Loucy (cell line): ENCODE data around the gene ABLIM1.

Experiments
- H2AFZ ChIP-seq: fragments of 200-600 bp; sonication (generic); 2 replicates; pipeline ENCODE4 v1.6.0; 2016; ENCODE audit warnings: antibody characterized with exemption, mild to moderate bottlenecking, low read length, moderate library complexity
- H3F3A ChIP-seq: fragments of 200-600 bp; 2 replicates; pipeline ENCODE4 v1.6.0; 2016; ENCODE audit warnings: antibody characterized with exemption, low read depth, mild to moderate bottlenecking
- H3K27me3 ChIP-seq: fragments of 200-600 bp; sonication (generic); 2 replicates; pipeline ENCODE4 v1.6.1; 2014; ENCODE audit warnings: low read length, mild to moderate bottlenecking; ENCODE audit not compliant: insufficient read depth, poor library complexity, severe bottlenecking
- H3K36me3 ChIP-seq: fragments of 200-600 bp; sonication (generic); 2 replicates; pipeline ENCODE4 v1.6.1; 2016; ENCODE audit warnings: low read length; ENCODE audit not compliant: insufficient read depth
- H3K4me1 ChIP-seq: fragments of 200-600 bp; sonication (generic); 2 replicates; pipeline ENCODE4 v1.5.1; 2014; ENCODE audit warnings: low read length, mild to moderate bottlenecking; ENCODE audit not compliant: insufficient read depth, poor library complexity, severe bottlenecking
- H3K4me2 ChIP-seq: fragments of 200-600 bp; sonication (generic); 2 replicates; pipeline ENCODE4 v1.6.0; 2014; ENCODE audit warnings: antibody characterized with exemption, low read length, low read depth, mild to moderate bottlenecking; ENCODE audit not compliant: poor library complexity, severe bottlenecking
- H3K4me3 ChIP-seq: fragments of 200-600 bp; sonication (generic); 2 replicates; pipeline ENCODE4 v1.5.1; 2014; ENCODE audit warnings: low read length, mild to moderate bottlenecking, mixed read lengths; ENCODE audit not compliant: poor library complexity, severe bottlenecking
- H3K79me2 ChIP-seq: fragments of 200-600 bp; sonication (generic); 2 replicates; pipeline ENCODE4 v1.6.1; 2014; ENCODE audit warnings: low read length; ENCODE audit not compliant: insufficient read depth
- H3K9ac ChIP-seq: fragments of 200-600 bp; sonication (generic); 2 replicates; pipeline ENCODE4 v1.6.0; 2014; ENCODE audit warnings: mild to moderate bottlenecking, low read depth, low read length, moderate library complexity; ENCODE audit not compliant: poor library complexity, severe bottlenecking
- H3K9me2 ChIP-seq: fragments of 200-600 bp; sonication (generic); replicated peaks from 2 replicates; pipeline ENCODE4 v1.6.1; 2016; ENCODE audit warnings: low read depth, low read length, mixed read lengths
- H3K9me3 ChIP-seq: fragments of 200-600 bp; sonication (generic); 2 replicates; pipeline ENCODE4 v1.6.1; 2014; ENCODE audit warnings: mild to moderate bottlenecking, antibody characterized with exemption, low read length, low read depth; ENCODE audit not compliant: insufficient read depth
- H4K20me1 ChIP-seq: fragments of 200-600 bp; sonication (generic); 2 replicates; pipeline ENCODE4 v1.6.0; 2014; ENCODE audit warnings: antibody characterized with exemption, low read length, mild to moderate bottlenecking; ENCODE audit not compliant: insufficient read depth, poor library complexity, severe bottlenecking
- CTCF ChIP-seq: fragments of 200-600 bp; sonication (generic); conservative IDR thresholded peaks from 2 replicates; pipeline ENCODE4 v1.5.1; 2014; ENCODE audit warnings: mild to moderate bottlenecking, antibody characterized with exemption, low read length
- EZH2phosphoT487 ChIP-seq: fragments of 200-600 bp; IDR thresholded peaks from 2 replicates; pipeline ENCODE4 v1.6.1; 2018; ENCODE audit warnings: antibody characterized with exemption, mild to moderate bottlenecking, moderate library complexity, borderline replicate concordance

ABLIM1 gene

GRCh38 chr10:114453576-114453975 is 204.5 kb downstream of the ABLIM1 start:
- Histone ChIP-seq H3F3A (no peaks in the 10 kb centered on the region), H3K27me3 (no peaks in the 10 kb centered on the region), H3K9me3 (no peaks in the 10 kb centered on the region), H2AFZ (no peak overlapping the region), H4K20me1 (peaks cover 5% of the 10 kb centered on the region), H3K9me2 (no peaks in the 10 kb centered on the region), H3K79me2 (peaks cover 4% of the 10 kb centered on the region; the same call in 1 of the 2 replicates), H3K9ac (no peak overlapping the region), H3K4me2 (no peak overlapping the region), H3K4me3 (no peak overlapping the region), H3K4me1 (peaks cover 8% of the 10 kb centered on the region), H3K36me3 (peaks cover 80% of the 10 kb centered on the region)
- no peak for TF ChIP-seq CTCF
- no peak for TF ChIP-seq EZH2phosphoT487

- Histone ChIP-seq H3K36me3 (peaks cover 86% of the 10 kb centered on the region), H3K79me2 (no peaks in the 10 kb centered on the region)
These were observed 209.2 kb downstream of the ABLIM1 start for GRCh38 chr10:114448897-114449296.

GRCh38 chr10:114445332-114445731 is 212.7 kb downstream of the ABLIM1 start:
- H3K9ac ChIP-seq, result no peak overlapping the region

More at GRCh38 chr10:114448897-114449296, 209.2 kb downstream of the ABLIM1 start:
- H3K4me3 ChIP-seq, result no peak overlapping the region
- TF ChIP-seq EZH2phosphoT487 (no peak), CTCF (no peak)
- H3K9me2 ChIP-seq, result no peaks in the 10 kb centered on the region
- no peak overlapping the region for H3K9ac ChIP-seq
- H2AFZ ChIP-seq, result no peak overlapping the region
- H4K20me1 ChIP-seq, result peaks cover 5% of the 10 kb centered on the region
- H3K4me1 ChIP-seq, result peaks cover 7% of the 10 kb centered on the region
- H3F3A ChIP-seq, result no peaks in the 10 kb centered on the region
- H3K9me3 ChIP-seq, result no peaks in the 10 kb centered on the region
- no peaks in the 10 kb centered on the region for H3K27me3 ChIP-seq
- no peak overlapping the region for H3K4me2 ChIP-seq

More at GRCh38 chr10:114445332-114445731, 212.7 kb downstream of the ABLIM1 start:
- Histone ChIP-seq H3K79me2 (no peaks in the 10 kb centered on the region), H3K4me3 (no peak overlapping the region), H3K27me3 (no peaks in the 10 kb centered on the region), H4K20me1 (no peaks in the 10 kb centered on the region), H3K9me2 (no peaks in the 10 kb centered on the region), H3K4me1 (peaks cover 10% of the 10 kb centered on the region), H2AFZ (no peak overlapping the region), H3K4me2 (no peak overlapping the region), H3K36me3 (peaks cover 89% of the 10 kb centered on the region), H3F3A (no peaks in the 10 kb centered on the region), H3K9me3 (no peaks in the 10 kb centered on the region)
- TF ChIP-seq CTCF (no peak), EZH2phosphoT487 (no peak)
